SK-MEL-5 (cell line): Measurements from ENCODE around the gene DEFB118. TPM values are rescaled to one million over a fixed set of nuclear protein-coding genes. Genes with fewer than 3 reads are reported as not detected.
A peak's percentile ranks its signal among the peaks of the same experiment; 100 is the strongest.
"Not testable (repeated sequence)": the region's sequence is repeated elsewhere in the genome, so short reads cannot be mapped to it uniquely, and the experiment has no call there.

Experiments used
- DNase-seq: peaks from one replicate; pipeline ENCODE4 v3.0.0-alpha.2; 2016; ENCODE audit warnings: low read depth, low spot score
- in situ Hi-C: cut with HindIII; loops from 2 replicates; pipeline ENCODE4 v1.10.0; 2016; ENCODE audit warnings: low sequenced_read_pairs, high pct_unique_total_duplicates, low pct_unique_long_range_greater_than_20kb
- polyA plus RNA-seq, 2 experiments: library from polyadenylated mRNA; depleted of rRNA; stranded (reverse); fragments of >200 nt; gene quantifications; 2 replicates each; pipeline ENCODE4 v1.2.3, GENCODE V29; 2015
- total RNA-seq: library from RNA; depleted of rRNA; stranded (reverse); fragments of >200 nt; shearing (Covaris generic); gene quantifications from 2 replicates; pipeline ENCODE4 v1.2.3, GENCODE V29; 2014; rRNA removed

DEFB118 gene
- total RNA-seq = not detected in 2 replicates
- polyA plus RNA-seq (2015; cell fraction: cytosol; rRNA removed) = not detected in 2 replicates
- not detected in 2 replicates for polyA plus RNA-seq (2015; cell fraction: nucleus; rRNA removed)

GRCh38 chr20:31368301-31368700, at the start of gene DEFB118:
TSS of gene DEFB118 (plus strand) at chr20:31368601. CDS start at chr20:31368651, 50 bp downstream.
- DNase-seq = no peak
- in situ Hi-C loops = no loop called here

DNA sequence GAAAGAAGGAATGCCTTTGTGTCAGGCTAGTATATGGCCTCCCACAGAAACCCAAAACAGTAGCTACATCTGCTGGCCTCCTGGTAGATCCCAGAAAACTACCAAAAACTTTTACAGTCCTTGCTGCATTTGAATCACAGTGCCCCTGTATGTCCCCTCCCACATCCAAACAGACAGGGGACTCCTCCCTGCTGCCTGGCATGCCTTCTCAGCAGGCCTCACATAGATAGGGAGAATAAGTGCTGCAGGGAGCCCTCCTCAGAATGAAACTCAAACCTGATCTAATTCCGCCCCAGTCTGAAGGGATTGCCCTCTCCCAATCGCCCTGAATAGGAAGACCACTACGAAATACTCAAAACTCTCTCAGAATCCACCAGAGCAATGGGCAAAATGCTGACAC, 45.9 kb upstream of the DEFB118 start:
- DNase-seq = no peak
- in situ Hi-C loops = no loop called here

DNA sequence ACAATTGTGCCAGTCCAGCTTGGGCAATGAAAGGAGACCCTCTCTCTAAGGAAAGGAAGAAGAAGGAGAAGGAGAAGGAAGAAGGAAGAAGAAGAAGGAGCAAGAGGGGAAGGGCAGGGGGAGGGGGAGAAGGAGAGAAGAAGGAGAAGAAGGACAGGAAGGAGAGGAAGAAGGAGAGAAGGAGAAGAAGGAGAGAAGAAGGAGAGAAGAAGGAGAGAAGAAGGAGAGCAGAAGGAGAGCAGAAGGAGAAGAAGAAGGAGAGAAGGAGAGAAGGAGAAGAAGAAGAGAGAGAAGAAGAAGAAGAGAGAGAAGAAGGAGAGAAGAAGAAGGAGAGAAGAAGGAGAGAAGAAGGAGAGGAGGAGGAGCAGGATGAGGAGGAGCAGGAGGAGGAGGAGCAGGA, 37.5 kb upstream of the DEFB118 start:
- in situ Hi-C loops = no loop called here
- DNase-seq = no peak

- DNase-seq = no peak
- in situ Hi-C loops = no loop called here
Measured at GRCh38 chr20:31341470-31341869, 26.9 kb upstream of the DEFB118 start.

GRCh38 chr20:31355981-31356380, 12.4 kb upstream of the DEFB118 start:
- in situ Hi-C loops = no loop called here
- no peak for DNase-seq

DNA sequence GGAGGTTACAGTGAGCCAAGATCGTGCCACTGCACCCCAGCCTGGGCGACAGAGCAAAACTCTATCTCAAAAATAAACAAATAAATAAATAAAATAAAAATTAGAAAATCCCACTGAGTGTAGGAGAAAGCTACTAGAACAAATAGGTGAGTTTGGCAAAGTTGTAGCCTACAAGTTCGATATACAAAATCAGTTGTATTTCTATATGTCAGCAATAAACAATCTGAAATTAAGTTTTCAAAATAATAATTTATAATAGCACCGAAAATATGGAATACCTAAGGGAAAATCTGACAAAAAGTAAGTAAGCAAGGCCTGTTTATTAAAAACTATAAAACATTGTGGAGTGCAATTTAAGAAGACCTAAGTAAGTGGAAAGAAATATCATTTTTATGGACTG, 5.1 kb upstream of the DEFB118 start:
- in situ Hi-C loops = no loop called here
- no peak for DNase-seq

DNA sequence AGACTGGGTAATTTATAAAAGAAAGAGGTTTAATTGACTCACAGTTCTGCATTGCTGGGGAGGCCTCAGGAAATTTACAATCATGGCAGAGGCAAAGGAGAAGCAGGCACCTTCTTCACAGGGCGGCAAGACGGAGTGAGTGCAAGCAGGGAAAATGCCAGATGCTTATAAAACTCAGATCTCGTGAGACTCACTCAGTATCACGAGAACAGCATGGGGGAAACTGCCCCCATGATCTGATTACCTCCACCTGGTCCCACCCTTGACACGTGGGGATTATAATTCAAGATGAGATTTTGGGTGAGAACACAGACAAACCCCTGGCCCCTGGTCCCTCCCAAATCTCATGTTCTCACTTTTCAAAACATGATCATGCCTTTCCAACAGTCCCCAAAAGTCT, 4.1 kb upstream of the DEFB118 start:
- in situ Hi-C loops, DNase-seq: not testable (repeated sequence)

DNA sequence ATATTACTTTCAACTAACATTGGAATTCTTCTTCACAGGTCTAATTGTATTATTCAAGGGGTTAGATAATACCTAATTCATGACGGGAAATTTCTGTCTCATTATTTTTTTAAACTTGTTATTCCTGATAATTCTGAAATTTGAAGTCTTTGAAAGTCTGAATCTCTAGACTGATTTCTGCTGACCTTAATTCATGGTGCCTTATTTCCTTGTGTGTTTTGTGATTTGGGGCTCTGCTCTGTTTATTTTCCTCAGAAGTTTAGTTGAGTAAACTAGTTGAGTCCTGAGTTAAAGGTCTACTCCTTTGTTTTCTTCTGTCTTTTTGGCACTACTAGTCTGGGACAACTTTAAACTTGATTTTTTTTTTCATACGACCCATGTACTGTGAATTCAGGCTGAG, 5.9 kb downstream of the DEFB118 start:
- in situ Hi-C loops = no loop called here
- DNase-seq = no peak

DNA sequence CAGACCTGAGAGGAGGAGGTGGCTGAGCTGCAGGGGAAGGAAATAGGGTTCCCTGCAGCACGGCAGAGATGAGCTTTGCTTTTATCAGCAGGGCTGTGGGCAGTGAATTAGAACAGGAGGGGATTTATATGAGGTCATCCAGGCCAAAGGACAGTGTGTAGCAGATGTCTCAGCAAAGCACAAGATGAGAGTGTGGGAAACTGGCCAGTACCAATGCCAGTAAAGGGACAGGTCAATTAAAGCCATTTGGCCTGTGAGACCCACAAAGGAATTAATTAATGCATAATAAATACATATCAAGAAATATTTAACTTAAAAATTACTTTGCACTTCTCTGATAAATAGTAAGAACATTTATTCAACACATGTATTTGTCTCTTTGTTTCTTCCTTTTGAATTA, 22.1 kb downstream of the DEFB118 start, which contains the start of gene DEFB119:
TSS of gene DEFB119 (minus strand) at position 101 of the 400 bp plus-strand sequence. CDS start 107 bp downstream, outside the sequence.
- in situ Hi-C loops = no loop called here
- DNase-seq = no peak

GRCh38 chr20:31392836-31393235, 24.4 kb downstream of the DEFB118 start:
- DNase-seq = peak; percentile 28
- in situ Hi-C loops = no loop called here

GRCh38 chr20:31394900-31395299, 26.5 kb downstream of the DEFB118 start:
- in situ Hi-C loops = no loop called here
- no peak for DNase-seq

DNA sequence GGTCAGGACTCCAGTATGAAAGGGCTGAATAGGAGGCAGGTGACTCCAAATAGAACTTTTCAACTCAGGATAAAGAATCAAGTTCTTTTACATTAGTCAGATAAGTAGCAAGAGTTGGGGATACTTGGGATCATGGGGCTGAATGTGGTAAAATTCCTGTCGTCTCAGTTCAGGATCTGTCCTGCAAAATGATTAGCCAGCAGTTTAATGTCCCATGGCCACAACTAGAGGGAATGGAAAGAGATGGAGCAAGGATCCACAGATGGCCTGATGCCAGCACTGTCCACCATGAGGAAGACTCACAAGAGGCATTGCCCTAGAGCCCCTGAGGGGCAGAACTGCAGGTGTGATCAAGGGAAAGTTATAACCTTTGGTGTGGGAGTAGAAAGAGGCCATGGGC, 35.5 kb downstream of the DEFB118 start:
- DNase-seq = no peak
- in situ Hi-C loops = no loop called here

DNA sequence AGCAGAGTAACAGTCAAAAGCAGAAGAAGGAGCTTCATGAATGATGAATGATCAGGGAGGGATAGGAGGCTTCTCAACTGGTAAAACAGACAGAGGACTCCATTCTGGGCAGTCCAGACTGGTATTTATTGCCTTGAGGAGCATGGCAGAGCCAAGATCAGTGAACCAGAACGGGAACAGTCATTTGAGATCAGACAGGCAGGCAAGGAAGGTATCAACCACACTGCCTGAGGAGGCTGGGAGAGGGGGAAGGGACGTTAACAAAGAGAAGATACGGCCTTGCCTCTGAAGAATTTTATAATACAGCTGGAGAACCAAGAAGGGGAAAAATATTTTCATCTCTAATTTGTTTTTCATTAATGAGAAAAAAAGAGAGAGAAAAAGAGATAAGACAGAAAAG, 37.7 kb downstream of the DEFB118 start, which contains the start of gene DEFB121:
TSS of gene DEFB121 (minus strand) at position 101 of the 400 bp plus-strand sequence. CDS start at position 38, 63 bp downstream.
- DNase-seq = no peak
- in situ Hi-C loops = no loop called here

DNA sequence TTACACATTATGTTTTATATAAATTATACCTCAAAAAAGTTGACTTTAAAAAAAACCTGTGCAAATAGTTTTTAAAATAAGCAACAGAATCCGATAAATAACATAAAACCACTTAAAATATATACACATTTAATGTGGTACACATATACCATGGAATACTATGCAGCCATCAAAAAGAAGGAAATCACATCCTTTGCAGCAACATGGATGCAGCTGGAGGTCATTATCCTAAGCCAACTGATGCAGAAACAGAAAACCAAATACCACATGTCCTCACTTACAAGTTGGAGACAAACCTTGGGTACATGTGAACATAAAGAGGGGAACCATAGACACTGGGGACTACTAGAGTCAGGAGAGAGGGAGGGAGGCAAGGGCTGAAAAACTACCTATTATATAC, 41.6 kb downstream of the DEFB118 start:
- DNase-seq = no peak
- in situ Hi-C loops = no loop called here

GRCh38 chr20:31414381-31414780, 46.0 kb downstream of the DEFB118 start:
- in situ Hi-C loops = no loop called here
- peak; percentile 67 for DNase-seq

DNA sequence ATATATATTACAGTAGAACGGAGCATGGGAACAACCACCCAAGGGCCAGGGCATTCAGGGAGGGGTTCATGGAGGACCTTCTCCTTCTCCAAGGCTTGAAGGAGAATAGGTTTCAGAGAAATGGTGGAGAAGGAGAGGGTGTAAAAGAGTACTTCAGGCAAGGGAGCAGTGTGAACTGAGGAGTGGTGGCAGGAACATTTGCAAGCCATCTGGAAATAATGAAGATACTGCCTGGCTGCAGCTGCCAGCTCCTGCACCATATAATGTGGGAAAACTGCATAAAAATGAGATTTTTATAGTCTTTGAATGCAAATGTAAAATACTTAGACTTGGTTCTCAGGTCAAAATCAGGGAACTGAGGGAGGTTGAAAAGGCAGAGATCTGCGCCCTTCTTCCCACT, 47.3 kb downstream of the DEFB118 start:
- in situ Hi-C loops = no loop called here
- no peak for DNase-seq

DNA sequence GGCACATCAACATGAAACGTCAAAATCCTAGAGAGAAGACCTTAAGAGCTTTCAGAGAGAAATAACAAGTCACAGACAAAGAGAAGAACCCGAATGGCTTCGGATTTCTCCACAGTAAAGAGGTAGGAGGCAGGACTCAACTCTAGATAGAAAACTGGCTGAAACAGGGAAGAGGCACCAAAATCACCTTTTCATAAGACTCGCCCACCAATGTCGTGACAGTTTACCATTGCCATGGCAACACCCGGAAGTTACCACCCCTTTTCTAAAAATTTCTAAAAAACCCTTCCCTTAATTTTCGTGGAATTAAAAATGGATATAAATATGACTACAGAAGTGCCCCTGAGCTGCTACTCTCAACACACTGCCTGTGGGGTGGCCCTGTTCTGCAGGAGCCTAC, 49.9 kb downstream of the DEFB118 start:
- no peak for DNase-seq
- in situ Hi-C loops = no loop called here
